K562 (cell line): Measurements from ENCODE around the gene GPRC5B. TPM values are rescaled to one million over a fixed set of nuclear protein-coding genes. Genes with fewer than 3 reads are reported as not detected.
A peak's percentile ranks its signal among the peaks of the same experiment; 100 is the strongest.

Experiments used
- ATAC-seq: fragments of 200-7000 bp; cut with Tn5 transposase; 3 replicates; pipeline ENCODE4 v1.9.1; 2020; ENCODE audit warnings: moderate library complexity
- BruUV-seq: library from RNA; stranded (reverse); fragments of 400-500 nt; replicated peaks from 2 replicates; lab custom pipeline; 2021; lab: Mats Ljungman, UMichigan
- CTCF ChIA-PET: fragments of 300-600 bp; formaldehyde crosslinking; extraction: SDS; loops from one replicate; lab custom pipeline; 2021; ENCODE audit warnings: low intra/inter-chr PET ratio; lab: Yijun Ruan, JAX
- POLR2A ChIA-PET: fragments of 300-600, 350-650 bp; sonication (Branson Sonifier 250); formaldehyde crosslinking; extraction: SDS; loops from one replicate; lab custom pipeline; 2021; ENCODE audit warnings: antibody characterized with exemption, inconsistent platforms; lab: Yijun Ruan, JAX
- DNase-seq, 4 experiments: peaks; one replicate each; pipeline versions ENCODE4 v3.0.0 to v3.0.0-alpha.2; 2011 to 2018; ENCODE audit warnings: low spot score in 3 of 4, mixed read lengths in 3 of 4; ENCODE audit errors: extremely low read depth in 1 of 4
- FAIRE-seq: peaks from 2 replicates; lab custom pipeline; 2011; peaks lifted over from hg19 to GRCh38; lab: Jason Lieb, UNC
- H2AFZ ChIP-seq: 2 replicates; pipeline ENCODE4 v1.6.0; 2011; ENCODE audit warnings: low read depth, low read length, control low read depth, inconsistent platforms
- H3K27ac ChIP-seq: fragments of 200-600 bp; 3 replicates; pipeline ENCODE4 v1.8.0; 2011; ENCODE audit warnings: low read depth, mild to moderate bottlenecking, control low read depth, inconsistent platforms, low read length, moderate library complexity, mixed read lengths; ENCODE audit errors: extremely low read depth
- H3K27me3 ChIP-seq, 2 experiments: fragments of 300-600 bp in 1 of 2; 2 replicates in 1 of 2; 3 replicates in 1 of 2; pipeline versions ENCODE4 v1.6.0 to v1.8.0; 2011; ENCODE audit warnings: inconsistent platforms in 2 of 2, low read length in 2 of 2, mild to moderate bottlenecking in 1 of 2, mixed read lengths in 1 of 2, moderate library complexity in 1 of 2; ENCODE audit not compliant: control insufficient read depth in 2 of 2, insufficient read depth in 2 of 2
- H3K36me3 ChIP-seq: fragments of 300-600 bp; 3 replicates; pipeline ENCODE4 v1.8.0; 2011; ENCODE audit warnings: mild to moderate bottlenecking, low read length, inconsistent platforms; ENCODE audit not compliant: control insufficient read depth, insufficient read depth
- H3K4me1 ChIP-seq, 2 experiments: fragments of 200-600 bp in 1 of 2; replicated peaks in 1 of 2; 2 replicates in 1 of 2; 3 replicates in 1 of 2; pipeline versions ENCODE4 v1.5.1 to v1.8.0; 2011; ENCODE audit warnings: inconsistent platforms in 2 of 2, low read length in 2 of 2, mild to moderate bottlenecking in 1 of 2, mixed read lengths in 1 of 2, moderate library complexity in 1 of 2; ENCODE audit not compliant: control insufficient read depth in 2 of 2, insufficient read depth in 2 of 2
- H3K4me2 ChIP-seq: 2 replicates; pipeline ENCODE4 v1.6.1; 2011; ENCODE audit warnings: low read length, control low read depth, inconsistent platforms, mixed read lengths; ENCODE audit not compliant: insufficient read depth
- H3K4me3 ChIP-seq: fragments of 200-600 bp; sonication (generic), shearing (Covaris generic); 2 replicates; pipeline ENCODE4 v1.5.1; 2016; ENCODE audit warnings: control low read depth, inconsistent platforms
- H3K79me2 ChIP-seq: fragments of 200-600 bp; 3 replicates; pipeline ENCODE4 v1.8.0; 2011; ENCODE audit warnings: low read length, inconsistent platforms; ENCODE audit not compliant: control insufficient read depth, insufficient read depth
- H3K9ac ChIP-seq, 2 experiments: 2 replicates each; pipeline versions ENCODE4 v1.6.0 to v1.6.1; 2011; ENCODE audit warnings: low read depth in 2 of 2, low read length in 2 of 2, control low read depth in 1 of 2, inconsistent platforms in 1 of 2, mild to moderate bottlenecking in 1 of 2, mixed read lengths in 1 of 2; ENCODE audit not compliant: insufficient read depth in 1 of 2
- H3K9me1 ChIP-seq: one replicate; pipeline ENCODE4 v1.6.0; 2011; ENCODE audit warnings: inconsistent platforms, mild to moderate bottlenecking, low read length, moderate library complexity; ENCODE audit not compliant: control insufficient read depth, insufficient read depth
- H3K9me3 ChIP-seq: replicated peaks from 2 replicates; pipeline ENCODE4 v1.5.1; 2011; ENCODE audit warnings: low read depth, low read length, inconsistent platforms; ENCODE audit not compliant: control insufficient read depth, insufficient read depth
- H4K20me1 ChIP-seq: replicated peaks from 2 replicates; pipeline ENCODE4 v1.6.1; 2011; ENCODE audit warnings: low read length, inconsistent platforms, mixed read lengths; ENCODE audit not compliant: control insufficient read depth, insufficient read depth
- ARID1B ChIP-seq: fragments of 450-650 bp; IDR thresholded peaks from 2 replicates; pipeline ENCODE4 v1.6.1; 2016; ENCODE audit warnings: antibody characterized with exemption, mild to moderate bottlenecking, inconsistent platforms
- CBFA2T2 ChIP-seq: fragments of 450-650 bp; conservative IDR thresholded peaks from 2 replicates; pipeline ENCODE4 v1.6.1; 2017; ENCODE audit warnings: mild to moderate bottlenecking
- ETS2 ChIP-seq: IDR thresholded peaks from 2 replicates; pipeline ENCODE4 v1.6.1; 2016; ENCODE audit warnings: borderline replicate concordance, missing genetic modification characterization, mild to moderate bottlenecking, moderate library complexity, missing compliant biosample characterization; ENCODE audit not compliant: poor library complexity, severe bottlenecking
- HEY1 ChIP-seq: fragments of 250-450 bp; sonication (Bioruptor Pico); IDR thresholded peaks from 2 replicates; pipeline ENCODE4 v1.5.0; 2020; ENCODE audit warnings: mild to moderate bottlenecking, moderate library complexity, borderline replicate concordance
- MAZ ChIP-seq, 2 experiments: fragments of 450-650 bp in 1 of 2; sonication (generic) in 1 of 2; formaldehyde crosslinking; IDR thresholded peaks in 1 of 2; conservative IDR thresholded peaks in 1 of 2; 2 replicates each; pipeline versions ENCODE4 v1.4.0 to v1.5.0; 2020; ENCODE audit warnings: mild to moderate bottlenecking in 1 of 2, missing genetic modification reagents in 1 of 2
- MBD1 ChIP-seq: fragments of 250-450 bp; sonication (Bioruptor Pico); IDR thresholded peaks from 2 replicates; pipeline ENCODE4 v1.8.0; 2022; ENCODE audit warnings: inconsistent platforms
- MECOM ChIP-seq: fragments of 250-450 bp; sonication (Bioruptor Pico); IDR thresholded peaks from 2 replicates; pipeline ENCODE4 v1.8.0; 2022; ENCODE audit warnings: inconsistent platforms
- MXI1 ChIP-seq: IDR thresholded peaks from 2 replicates; pipeline ENCODE4 v1.6.1; 2011; ENCODE audit warnings: low read depth, mild to moderate bottlenecking, improper control_type of control experiment, low read length
- PCBP1 ChIP-seq: fragments of 200-400 bp; formaldehyde crosslinking; IDR thresholded peaks from 2 replicates; pipeline ENCODE4 v1.6.1; 2018; ENCODE audit warnings: mild to moderate bottlenecking, low read depth, low read length; ENCODE audit not compliant: poor library complexity, severe bottlenecking
- TCF7L2 ChIP-seq: fragments of 150-350 bp; IDR thresholded peaks from 2 replicates; pipeline ENCODE4 v1.6.1; 2016; ENCODE audit warnings: low read depth, mild to moderate bottlenecking, low read length, moderate library complexity
- TFAM ChIP-seq: fragments of 250-450 bp; sonication (Bioruptor Pico); conservative IDR thresholded peaks from 2 replicates; pipeline ENCODE4 v1.5.0; 2021; ENCODE audit warnings: mild to moderate bottlenecking, moderate library complexity
- ZNF561 ChIP-seq: fragments of 450-650 bp; formaldehyde crosslinking; conservative IDR thresholded peaks from 2 replicates; pipeline ENCODE4 v1.4.0; 2020; ENCODE audit warnings: mild to moderate bottlenecking, moderate library complexity
- ZNF592 ChIP-seq: fragments of 450-650 bp; IDR thresholded peaks from 2 replicates; pipeline ENCODE4 v1.6.1; 2017; ENCODE audit warnings: antibody characterized with exemption, mild to moderate bottlenecking
- WGBS: fragments of 100-300 bp; shearing (Covaris generic); methylation state at CpG from one replicate; pipeline ENCODE4 v1.1.6; 2016; ENCODE audit warnings: low coverage, mixed read lengths; ENCODE audit not compliant: insufficient coverage; ENCODE audit errors: missing lambda C conversion rate; 5-methylcytosine and 5-hydroxymethylcytosine counted together
- in situ Hi-C: fragments of 300-500 bp; cut with MboI; formaldehyde crosslinking; loops from 4 replicates; pipeline ENCODE4 v1.15.0; 2018; ENCODE audit warnings: inconsistent platforms, mixed read lengths
- intact Hi-C: fragments of 100-400 bp; cut with micrococcal nuclease; formaldehyde crosslinking; loops from 2 replicates; pipeline ENCODE4 v1.14.2; 2022
- polyA plus RNA-seq, 8 experiments: library from polyadenylated mRNA; depleted of rRNA in 4 of 8; stranded (reverse) in 5 of 8; unstranded in 3 of 8; fragments of >200 nt; fragmentation: Nextera tagmentation in 2 of 8; fragmentation: Illumina TruSeq in 1 of 8; extraction: Ambion mirVana in 2 of 8; extraction: Trizol in 1 of 8; gene quantifications; 2 replicates each; pipeline versions ENCODE4 v1.2.1 to v1.2.3, GENCODE V29; 2011 to 2014; ENCODE audit warnings: inconsistent platforms in 1 of 8, missing spikeins in 1 of 8
- total RNA-seq, 7 experiments: library from RNA; depleted of rRNA in 6 of 7; stranded (reverse); fragments of >200 nt in 6 of 7; fragmentation: Illumina TruSeq in 2 of 7; extraction: Trizol in 2 of 7; gene quantifications; 2 replicates each; pipeline versions ENCODE4 v1.2.1 to v1.2.3, GENCODE V29; 2011 to 2021; ENCODE audit warnings: low replicate concordance in 1 of 7

The GPRC5B gene
- total and polyA plus RNA-seq, 9 of the 15 experiments (the other 6 are each of a cell fraction or from before 2014, with no cell fraction given) = 0.65 to 5.5 (median 1.3) TPM

GRCh38 chr16:19883966-19884485, 622 bp downstream of the GPRC5B start (continued):
- no peak for TF ChIP-seq PCBP1
- no peak for TF ChIP-seq TFAM (CRISPR knock-in tag)

- WGBS = 9% methylated on average over 29 of the region's 35 CpGs
- H3K79me2 ChIP-seq = no peaks in the 10 kb centered on the region
- no peaks in the 10 kb centered on the region for H3K9me3 ChIP-seq
- H3K4me2 ChIP-seq = peak overlapping the region; percentile 57
- in situ Hi-C loops (loop anchor here (25.0 kb wide), 1 partner anchor 496 kb away; no protein-coding TSS in a partner anchor), intact Hi-C loops (loop anchor here (5.0 to 10.0 kb wide), 2 partner anchors 161 to 499 kb away; no protein-coding TSS in a partner anchor)
- peak overlapping the region in 1 of 2 experiments; percentile 83; a peak in 3 of 4 replicates for H3K9ac ChIP-seq
- peak overlapping the region; percentile 43 for H3K4me3 ChIP-seq
- no TSS peak for BruUV-seq
- DNase-seq (peak; percentile 38 to 56 (median 53)), ATAC-seq (peak; percentile 65), FAIRE-seq (peak; percentile 32)
- ChIA-PET CTCF (interaction anchor here (5.0 kb wide), 1 partner anchor 282 kb away, joined by 101 read pairs; no protein-coding TSS in a partner anchor), POLR2A (no interaction called here)
- H3K36me3 ChIP-seq = no peaks in the 10 kb centered on the region
- H3K9me1 ChIP-seq = no peaks in the 10 kb centered on the region
- peaks cover 3 to 25% of the 10 kb centered on the region in 2 experiments; a peak in 3 of 5 replicates for H3K4me1 ChIP-seq
- H2AFZ ChIP-seq = 0 out of 2 replicates have a peak overlapping the region, but pooled peaks have one; percentile 33
- H3K27ac ChIP-seq = no peak overlapping the region
- H4K20me1 ChIP-seq = peaks cover 9% of the 10 kb centered on the region
- peaks cover 0 to 30% of the 10 kb centered on the region in 2 experiments; a peak in 3 of 5 replicates for H3K27me3 ChIP-seq
- TF ChIP-seq HEY1 (CRISPR knock-in tag) = no peak
- TF ChIP-seq ETS2 = no peak
- TF ChIP-seq TCF7L2 = no peak
- no peak for TF ChIP-seq ZNF592
- TF ChIP-seq ZNF561 (CRISPR knock-in tag) = no peak
- no peak for TF ChIP-seq MBD1 (CRISPR knock-in tag)
- TF ChIP-seq CBFA2T2 = no peak
- 0 out of 2 replicates have a peak, but pooled peaks have one; percentile 16 for TF ChIP-seq ARID1B
- no peak for TF ChIP-seq MECOM
- no peak for TF ChIP-seq MXI1
- 0 out of 4 replicates have a peak, but pooled peaks of 1 of the 2 experiments have one; percentile 19 for TF ChIP-seq MAZ (CRISPR knock-in tag; conservative IDR thresholded peaks at IDR 0.05 in 1 of 2, IDR thresholded peaks at IDR 0.05 in 1 of 2)
Measured at GRCh38 chr16:19883296-19883965, 1.2 kb downstream of the GPRC5B start.
